HL-60 (cell line): ENCODE data around the gene IL1A.

Source experiments
- DNase-seq, 2 experiments: peaks; one replicate each; pipeline ENCODE4 v3.0.0-alpha.2; 2010 to 2020; ENCODE audit warnings: low read depth in 1 of 2, low spot score in 1 of 2
- H3K27ac ChIP-seq: fragments of 250-450 bp; sonication (Bioruptor Pico); replicated peaks from 2 replicates; pipeline ENCODE4 v1.5.1; 2020; ENCODE audit warnings: mild to moderate bottlenecking, moderate library complexity
- H3K27me3 ChIP-seq: fragments of 250-450 bp; sonication (Bioruptor Pico); 2 replicates; pipeline ENCODE4 v1.5.1; 2021; ENCODE audit warnings: mild to moderate bottlenecking, moderate library complexity; ENCODE audit not compliant: insufficient read depth, poor library complexity, severe bottlenecking
- H3K4me3 ChIP-seq: replicated peaks from 2 replicates; pipeline ENCODE4 v1.5.1; 2011; ENCODE audit warnings: mild to moderate bottlenecking, control low read depth, low read length; ENCODE audit not compliant: insufficient read depth
- GABPA ChIP-seq: IDR thresholded peaks from 2 replicates; pipeline ENCODE4 v1.6.1; 2012; ENCODE audit warnings: low read depth
- POLR2AphosphoS5 ChIP-seq: IDR thresholded peaks from 2 replicates; pipeline ENCODE4 v1.6.1; 2012; ENCODE audit warnings: low read depth
- SPI1 ChIP-seq: IDR thresholded peaks from 2 replicates; pipeline ENCODE4 v1.6.1; 2012; ENCODE audit warnings: low read depth, mild to moderate bottlenecking, borderline replicate concordance
- TF ChIP-seq, protein P1 (sequence below): IDR thresholded peaks from 2 replicates; pipeline ENCODE4 v1.6.1; 2012; ENCODE audit warnings: low read depth; ENCODE audit not compliant: insufficient replicate concordance
- TF ChIP-seq, protein P2 (sequence below): IDR thresholded peaks from one replicate; pipeline ENCODE4 v1.5.1; 2011; ENCODE audit warnings: low read length, control low read depth, inconsistent platforms; ENCODE audit not compliant: insufficient read depth

The IL1A gene

GRCh38 chr2:112776113-112776512, 8.2 kb downstream of the IL1A start:
- H3K27me3 ChIP-seq: no peaks in the 10 kb centered on the region
- H3K4me3 ChIP-seq: no peak overlapping the region
- no peak for TF ChIP-seq SPI1
- TF ChIP-seq, protein P1, sequence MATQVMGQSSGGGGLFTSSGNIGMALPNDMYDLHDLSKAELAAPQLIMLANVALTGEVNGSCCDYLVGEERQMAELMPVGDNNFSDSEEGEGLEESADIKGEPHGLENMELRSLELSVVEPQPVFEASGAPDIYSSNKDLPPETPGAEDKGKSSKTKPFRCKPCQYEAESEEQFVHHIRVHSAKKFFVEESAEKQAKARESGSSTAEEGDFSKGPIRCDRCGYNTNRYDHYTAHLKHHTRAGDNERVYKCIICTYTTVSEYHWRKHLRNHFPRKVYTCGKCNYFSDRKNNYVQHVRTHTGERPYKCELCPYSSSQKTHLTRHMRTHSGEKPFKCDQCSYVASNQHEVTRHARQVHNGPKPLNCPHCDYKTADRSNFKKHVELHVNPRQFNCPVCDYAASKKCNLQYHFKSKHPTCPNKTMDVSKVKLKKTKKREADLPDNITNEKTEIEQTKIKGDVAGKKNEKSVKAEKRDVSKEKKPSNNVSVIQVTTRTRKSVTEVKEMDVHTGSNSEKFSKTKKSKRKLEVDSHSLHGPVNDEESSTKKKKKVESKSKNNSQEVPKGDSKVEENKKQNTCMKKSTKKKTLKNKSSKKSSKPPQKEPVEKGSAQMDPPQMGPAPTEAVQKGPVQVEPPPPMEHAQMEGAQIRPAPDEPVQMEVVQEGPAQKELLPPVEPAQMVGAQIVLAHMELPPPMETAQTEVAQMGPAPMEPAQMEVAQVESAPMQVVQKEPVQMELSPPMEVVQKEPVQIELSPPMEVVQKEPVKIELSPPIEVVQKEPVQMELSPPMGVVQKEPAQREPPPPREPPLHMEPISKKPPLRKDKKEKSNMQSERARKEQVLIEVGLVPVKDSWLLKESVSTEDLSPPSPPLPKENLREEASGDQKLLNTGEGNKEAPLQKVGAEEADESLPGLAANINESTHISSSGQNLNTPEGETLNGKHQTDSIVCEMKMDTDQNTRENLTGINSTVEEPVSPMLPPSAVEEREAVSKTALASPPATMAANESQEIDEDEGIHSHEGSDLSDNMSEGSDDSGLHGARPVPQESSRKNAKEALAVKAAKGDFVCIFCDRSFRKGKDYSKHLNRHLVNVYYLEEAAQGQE: no peak
- no peak for TF ChIP-seq GABPA
- TF ChIP-seq, protein P2, sequence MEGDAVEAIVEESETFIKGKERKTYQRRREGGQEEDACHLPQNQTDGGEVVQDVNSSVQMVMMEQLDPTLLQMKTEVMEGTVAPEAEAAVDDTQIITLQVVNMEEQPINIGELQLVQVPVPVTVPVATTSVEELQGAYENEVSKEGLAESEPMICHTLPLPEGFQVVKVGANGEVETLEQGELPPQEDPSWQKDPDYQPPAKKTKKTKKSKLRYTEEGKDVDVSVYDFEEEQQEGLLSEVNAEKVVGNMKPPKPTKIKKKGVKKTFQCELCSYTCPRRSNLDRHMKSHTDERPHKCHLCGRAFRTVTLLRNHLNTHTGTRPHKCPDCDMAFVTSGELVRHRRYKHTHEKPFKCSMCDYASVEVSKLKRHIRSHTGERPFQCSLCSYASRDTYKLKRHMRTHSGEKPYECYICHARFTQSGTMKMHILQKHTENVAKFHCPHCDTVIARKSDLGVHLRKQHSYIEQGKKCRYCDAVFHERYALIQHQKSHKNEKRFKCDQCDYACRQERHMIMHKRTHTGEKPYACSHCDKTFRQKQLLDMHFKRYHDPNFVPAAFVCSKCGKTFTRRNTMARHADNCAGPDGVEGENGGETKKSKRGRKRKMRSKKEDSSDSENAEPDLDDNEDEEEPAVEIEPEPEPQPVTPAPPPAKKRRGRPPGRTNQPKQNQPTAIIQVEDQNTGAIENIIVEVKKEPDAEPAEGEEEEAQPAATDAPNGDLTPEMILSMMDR: no peak
- TF ChIP-seq POLR2AphosphoS5: no peak
- no peak overlapping the region for H3K27ac ChIP-seq
- no peak for DNase-seq

- TF ChIP-seq SPI1 (no peak), POLR2AphosphoS5 (no peak), GABPA (no peak)
- TF ChIP-seq, protein P1: no peak
- TF ChIP-seq, protein P2: no peak
- Histone ChIP-seq H3K27ac (no peak overlapping the region), H3K4me3 (no peak overlapping the region), H3K27me3 (no peaks in the 10 kb centered on the region)
- no peak for DNase-seq
These were observed 9.6 kb downstream of the IL1A start for GRCh38 chr2:112774536-112775285.

DNA sequence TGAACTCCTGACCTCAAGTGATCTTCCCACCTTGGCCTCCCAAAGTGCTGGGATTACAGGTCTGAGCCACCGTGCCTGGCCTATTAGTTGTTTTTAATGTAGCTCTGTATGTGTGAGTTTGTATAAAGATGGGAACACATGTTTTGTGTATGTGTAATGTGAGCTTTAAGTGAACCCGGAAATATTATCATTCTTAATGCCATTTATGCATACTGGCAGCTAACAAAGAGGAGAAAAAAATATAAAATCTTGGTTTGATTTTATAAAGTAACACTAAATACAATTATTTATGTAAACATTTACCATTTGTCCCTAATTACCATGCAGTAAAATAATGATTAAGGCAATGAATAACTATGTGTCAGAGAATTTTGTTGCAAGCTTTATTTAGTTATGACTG, 10.7 kb downstream of the IL1A start:
- TF ChIP-seq SPI1: no peak
- TF ChIP-seq, protein P1: no peak
- no peak for TF ChIP-seq POLR2AphosphoS5
- no peak for TF ChIP-seq GABPA
- TF ChIP-seq, protein P2: no peak
- no peak overlapping the region for H3K27ac ChIP-seq
- no peaks in the 10 kb centered on the region for H3K27me3 ChIP-seq
- DNase-seq: no peak
- no peak overlapping the region for H3K4me3 ChIP-seq
